ENCODE results near the gene ITPR1.
A peak's percentile ranks its signal among the peaks of the same experiment; 100 is the strongest.
"Not testable (repeated sequence)": the region's sequence is repeated elsewhere in the genome, so short reads cannot be mapped to it uniquely, and the experiment has no call there.

Gene ITPR1

DNA sequence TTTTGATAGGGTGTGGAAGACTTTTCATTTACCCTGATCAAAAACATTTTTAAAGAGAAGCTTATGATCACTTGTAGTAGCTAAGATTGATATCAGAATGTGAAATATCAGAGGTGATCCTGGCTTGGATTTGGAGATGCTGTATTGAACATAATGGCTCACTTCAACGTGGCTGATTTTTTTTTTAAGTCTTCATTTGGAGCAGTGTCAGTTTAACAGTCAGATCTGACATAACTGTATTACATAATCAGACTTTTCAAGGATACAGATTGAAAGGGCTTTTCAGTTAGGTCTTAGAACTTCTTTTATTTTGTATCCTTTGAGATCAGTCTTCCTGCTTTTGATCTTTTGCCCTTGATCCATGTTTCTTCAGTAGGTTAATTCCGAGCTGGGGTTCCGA, 98.5 kb downstream of the ITPR1 start:
- Histone ChIP-seq H3K27ac (no peak overlapping the region), H3K36me3 (ENCODE audit: insufficient read depth, low read length) (no peaks in the 10 kb centered on the region), H3K9me3 (ENCODE audit: low read depth, low read length) (no peaks in the 10 kb centered on the region), H3K4me3 (no peak overlapping the region), H3K9ac (ENCODE audit: insufficient read length) (no peak overlapping the region)
- DNase-seq (ENCODE audit: low read depth, low spot score), result no peak
- TF ChIP-seq FOXP2 (optimal IDR thresholded peaks at IDR 0.05; ENCODE audit: control extremely low read depth, extremely low read length, insufficient read depth), result no peak
- no peak for TF ChIP-seq POLR2AphosphoS5 (IDR thresholded peaks at IDR 0.05; ENCODE audit: borderline replicate concordance, low read depth, low read length)
- no peak for TF ChIP-seq EZH2 (IDR thresholded peaks at IDR 0.05)

DNA sequence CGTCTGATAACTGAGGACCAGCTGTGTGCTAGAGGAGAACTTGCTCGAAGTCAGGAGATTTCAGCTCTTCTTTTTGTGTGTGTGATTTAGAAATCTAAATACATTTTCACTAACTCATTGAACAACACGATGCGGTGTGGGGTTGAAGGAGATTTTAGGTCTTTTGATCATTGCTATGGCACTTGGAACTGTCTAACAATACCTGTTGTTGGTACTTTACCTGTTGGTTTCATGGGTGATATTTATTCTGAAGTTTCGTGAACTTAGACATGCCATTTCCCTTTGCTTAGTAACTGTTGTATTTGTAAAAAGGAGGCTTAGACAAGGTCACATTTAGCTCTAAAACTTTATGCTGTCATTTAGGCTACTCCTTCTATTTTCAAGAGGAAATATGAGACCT, 99.9 kb downstream of the ITPR1 start:
- no peaks in the 10 kb centered on the region for H3K9me3 ChIP-seq (ENCODE audit: low read depth, low read length)
- no peak overlapping the region for H3K27ac ChIP-seq
- H3K4me3 ChIP-seq, result no peak overlapping the region
- H3K36me3 ChIP-seq (ENCODE audit: insufficient read depth, low read length), result no peaks in the 10 kb centered on the region
- no peak overlapping the region for H3K9ac ChIP-seq (ENCODE audit: insufficient read length)
- TF ChIP-seq FOXP2 (optimal IDR thresholded peaks at IDR 0.05; ENCODE audit: control extremely low read depth, extremely low read length, insufficient read depth), result no peak
- no peak for DNase-seq (ENCODE audit: low read depth, low spot score)

DNA sequence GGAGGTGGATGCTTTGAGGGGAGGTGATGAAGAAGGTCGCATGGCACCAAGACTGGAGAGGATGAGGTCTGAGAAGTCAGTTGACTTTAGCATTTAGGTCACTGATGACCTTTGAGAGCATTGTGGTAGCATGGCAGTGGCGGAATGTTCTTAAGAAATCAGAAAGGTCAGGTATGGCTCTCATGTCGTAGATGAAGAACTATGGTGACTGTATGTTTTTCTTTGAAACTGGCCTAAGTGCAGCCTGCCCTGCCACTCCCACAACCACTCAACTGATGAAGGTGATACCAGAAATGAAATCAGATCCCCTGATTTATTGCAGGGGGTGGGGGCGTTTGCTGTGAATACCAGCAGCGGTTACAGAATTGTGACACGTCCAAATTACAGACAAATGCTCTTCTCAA, 102.6 kb downstream of the ITPR1 start:
- no peak overlapping the region for H3K9ac ChIP-seq (ENCODE audit: insufficient read length)
- H3K9me3 ChIP-seq (ENCODE audit: low read depth, low read length), result no peaks in the 10 kb centered on the region
- no peak overlapping the region for H3K27ac ChIP-seq
- TF ChIP-seq POLR2AphosphoS5 (IDR thresholded peaks at IDR 0.05; ENCODE audit: borderline replicate concordance, low read depth, low read length) (no peak), EZH2 (IDR thresholded peaks at IDR 0.05) (no peak), FOXP2 (optimal IDR thresholded peaks at IDR 0.05; ENCODE audit: control extremely low read depth, extremely low read length, insufficient read depth) (no peak)
- H3K36me3 ChIP-seq (ENCODE audit: insufficient read depth, low read length), result no peaks in the 10 kb centered on the region
- no peak overlapping the region for H3K4me3 ChIP-seq
- no peak for DNase-seq (ENCODE audit: low read depth, low spot score)

DNA sequence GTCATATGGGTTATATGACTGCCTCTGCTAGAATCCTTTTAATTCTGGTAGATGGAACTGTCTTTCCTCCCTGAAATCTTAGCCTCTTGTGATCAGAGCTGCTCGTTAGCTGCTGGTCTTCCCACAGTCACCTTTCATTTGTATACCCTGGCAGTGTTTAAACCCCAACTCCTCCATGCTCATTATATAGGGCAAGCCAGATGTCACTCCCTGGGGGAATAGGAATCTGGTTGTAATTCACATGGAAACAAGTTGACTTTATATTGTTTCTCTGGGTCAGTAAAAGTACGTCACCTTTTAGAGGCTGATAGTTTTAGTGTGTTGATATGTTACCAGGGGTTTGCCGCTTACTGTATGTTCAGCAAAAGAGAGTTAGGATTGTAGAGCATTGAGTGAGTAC, 103.5 kb downstream of the ITPR1 start:
- H3K27ac ChIP-seq, result peak overlapping the region; percentile 91
- H3K36me3 ChIP-seq (ENCODE audit: insufficient read depth, low read length), result no peaks in the 10 kb centered on the region
- TF ChIP-seq FOXP2 (optimal IDR thresholded peaks at IDR 0.05; ENCODE audit: control extremely low read depth, extremely low read length, insufficient read depth) (no peak), EZH2 (IDR thresholded peaks at IDR 0.05) (no peak), POLR2AphosphoS5 (IDR thresholded peaks at IDR 0.05; ENCODE audit: borderline replicate concordance, low read depth, low read length) (no peak)
- peak overlapping the region; percentile 65 for H3K4me3 ChIP-seq
- DNase-seq (ENCODE audit: low read depth, low spot score), result no peak
- H3K9me3 ChIP-seq (ENCODE audit: low read depth, low read length), result no peaks in the 10 kb centered on the region
- H3K9ac ChIP-seq (ENCODE audit: insufficient read length), result peak overlapping the region; percentile 47

DNA sequence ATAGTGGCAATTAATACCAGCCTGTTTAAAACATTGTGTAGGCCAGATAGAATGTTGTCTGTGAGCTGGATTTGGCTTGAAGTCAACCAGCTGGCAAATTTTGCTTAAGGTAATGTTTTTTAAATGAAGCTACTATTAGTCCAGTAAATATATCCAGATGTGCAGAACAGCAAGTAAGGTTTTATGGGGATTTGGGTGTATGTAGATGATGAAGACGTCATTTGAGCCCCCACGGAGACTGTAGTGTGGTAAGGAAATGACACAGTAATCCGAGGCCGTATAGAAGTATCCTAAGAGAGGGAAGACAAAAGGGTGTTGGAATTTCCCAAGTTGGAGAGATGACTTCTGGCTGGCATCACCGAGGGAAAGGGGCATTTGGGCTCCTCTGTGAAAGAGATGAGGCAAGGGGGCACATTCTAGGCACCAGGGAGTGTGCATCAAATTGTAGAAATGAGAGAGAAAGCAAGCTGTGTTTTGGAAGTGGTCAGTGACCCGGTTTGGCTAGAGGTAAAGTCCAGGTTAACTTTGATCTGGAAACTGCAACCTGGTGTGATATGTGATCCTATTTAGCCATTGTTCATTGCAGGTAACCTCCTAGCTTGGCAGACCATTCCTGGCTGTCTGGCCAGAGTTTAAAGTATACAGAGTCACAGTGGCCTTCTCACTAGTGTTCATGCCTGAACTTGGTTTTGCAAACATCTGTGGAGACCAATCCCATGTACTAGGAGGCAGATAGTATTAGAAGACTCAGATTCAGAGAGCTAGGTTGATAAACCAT, 104.2 kb downstream of the ITPR1 start:
- TF ChIP-seq POLR2AphosphoS5 (IDR thresholded peaks at IDR 0.05; ENCODE audit: borderline replicate concordance, low read depth, low read length), result peak; percentile 30; the same call in 1 of the 2 replicates
- TF ChIP-seq FOXP2 (optimal IDR thresholded peaks at IDR 0.05; ENCODE audit: control extremely low read depth, extremely low read length, insufficient read depth), result no peak
- Histone ChIP-seq H3K36me3 (ENCODE audit: insufficient read depth, low read length) (no peaks in the 10 kb centered on the region), H3K27ac (peak overlapping the region; percentile 91), H3K9me3 (ENCODE audit: low read depth, low read length) (no peaks in the 10 kb centered on the region), H3K4me3 (peak overlapping the region; percentile 65), H3K9ac (ENCODE audit: insufficient read length) (peak overlapping the region; percentile 47)
- DNase-seq (ENCODE audit: low read depth, low spot score), result peak; percentile 70

DNA sequence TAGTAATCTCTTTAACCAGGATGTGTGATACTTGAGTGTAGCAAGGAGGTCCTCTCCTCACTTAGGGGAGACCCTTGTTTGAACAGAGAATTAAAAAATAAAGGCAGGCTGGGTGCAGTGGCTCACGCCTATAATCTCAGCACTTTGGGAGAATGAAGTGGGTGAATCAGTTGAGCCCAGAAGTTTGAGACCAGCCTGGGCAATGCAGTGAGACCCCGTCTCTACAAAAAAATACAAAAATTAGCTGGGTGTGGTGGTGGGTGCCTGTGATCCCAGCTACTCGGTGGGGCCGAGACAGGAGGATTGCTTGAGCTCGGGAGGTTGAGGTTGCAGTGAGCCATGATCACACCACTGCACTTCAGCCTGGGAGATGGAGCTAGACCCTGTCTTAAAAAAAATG, 105.1 kb downstream of the ITPR1 start:
- H3K27ac ChIP-seq; DNase-seq (ENCODE audit: low read depth, low spot score); H3K9me3 ChIP-seq (ENCODE audit: low read depth, low read length); H3K36me3 ChIP-seq (ENCODE audit: insufficient read depth, low read length); H3K4me3 ChIP-seq; H3K9ac ChIP-seq (ENCODE audit: insufficient read length): not testable (repeated sequence)

DNA sequence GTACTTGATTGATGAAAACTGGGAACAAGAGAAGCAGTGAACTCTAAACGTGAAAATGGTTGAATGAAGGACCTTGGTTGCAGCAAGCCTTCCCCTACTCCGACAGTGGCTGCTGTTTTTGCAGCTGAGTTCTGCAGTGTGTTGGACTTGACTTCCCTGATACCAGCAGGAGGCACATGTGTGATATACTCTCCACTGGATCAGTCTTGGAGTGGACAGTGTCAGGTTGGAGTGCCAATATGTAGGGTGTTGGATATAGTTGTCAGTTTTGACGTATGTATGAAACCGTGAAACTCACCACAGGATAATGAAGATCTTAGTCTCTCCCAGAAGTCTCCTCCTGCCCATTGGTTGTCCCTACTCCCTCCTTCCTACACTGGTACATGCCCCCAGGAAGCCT, 106.5 kb downstream of the ITPR1 start:
- Histone ChIP-seq H3K4me3 (no peak overlapping the region), H3K9me3 (ENCODE audit: low read depth, low read length) (no peaks in the 10 kb centered on the region), H3K27ac (no peak overlapping the region), H3K36me3 (ENCODE audit: insufficient read depth, low read length) (no peaks in the 10 kb centered on the region), H3K9ac (ENCODE audit: insufficient read length) (no peak overlapping the region)
- no peak for DNase-seq (ENCODE audit: low read depth, low spot score)
- TF ChIP-seq FOXP2 (optimal IDR thresholded peaks at IDR 0.05; ENCODE audit: control extremely low read depth, extremely low read length, insufficient read depth), result no peak
- TF ChIP-seq POLR2AphosphoS5 (IDR thresholded peaks at IDR 0.05; ENCODE audit: borderline replicate concordance, low read depth, low read length), result no peak
- no peak for TF ChIP-seq EZH2 (IDR thresholded peaks at IDR 0.05)

DNA sequence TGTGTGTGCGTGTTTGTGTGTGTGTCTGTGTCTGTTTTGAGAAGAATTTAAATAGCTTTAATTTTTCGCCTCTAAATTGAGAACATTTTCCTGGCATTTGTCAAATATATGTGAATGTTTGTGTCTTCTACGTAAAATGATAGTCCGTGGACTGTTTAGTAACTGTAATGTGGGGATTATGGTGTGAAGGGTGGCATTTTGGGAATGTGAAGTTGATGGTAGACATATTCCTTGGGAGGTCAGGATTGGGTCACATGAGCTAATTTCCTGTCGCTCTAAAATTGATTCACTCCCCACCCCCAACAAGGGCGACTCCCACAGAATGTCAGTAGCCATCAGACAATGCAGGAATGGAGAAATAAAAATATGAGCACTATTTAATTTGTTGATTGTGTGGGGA, 107.3 kb downstream of the ITPR1 start:
- no peak for TF ChIP-seq EZH2 (IDR thresholded peaks at IDR 0.05)
- no peak for TF ChIP-seq POLR2AphosphoS5 (IDR thresholded peaks at IDR 0.05; ENCODE audit: borderline replicate concordance, low read depth, low read length)
- TF ChIP-seq FOXP2 (optimal IDR thresholded peaks at IDR 0.05; ENCODE audit: control extremely low read depth, extremely low read length, insufficient read depth), result no peak
- no peak overlapping the region for H3K27ac ChIP-seq
- no peaks in the 10 kb centered on the region for H3K9me3 ChIP-seq (ENCODE audit: low read depth, low read length)
- no peak overlapping the region for H3K9ac ChIP-seq (ENCODE audit: insufficient read length)
- DNase-seq (ENCODE audit: low read depth, low spot score), result no peak
- no peaks in the 10 kb centered on the region for H3K36me3 ChIP-seq (ENCODE audit: insufficient read depth, low read length)
- no peak overlapping the region for H3K4me3 ChIP-seq

DNA sequence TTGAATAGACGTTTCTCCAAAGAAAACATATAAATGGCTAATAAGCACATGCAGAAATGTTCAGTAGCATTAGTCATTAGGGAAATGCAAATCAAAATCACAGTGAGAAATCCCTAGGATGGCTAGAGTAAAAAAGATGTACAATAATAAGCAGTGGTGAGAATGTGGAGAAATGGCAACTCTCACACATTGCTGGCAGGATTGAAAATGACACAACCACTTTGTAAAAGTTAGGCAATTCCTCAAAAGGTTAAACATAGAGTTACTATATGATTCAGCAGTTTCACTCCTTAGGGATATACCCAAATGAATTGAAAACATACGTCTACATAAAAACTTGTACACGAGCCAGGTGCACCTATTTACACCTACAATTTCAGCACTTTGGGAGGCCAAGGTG, 108.7 kb downstream of the ITPR1 start:
- TF ChIP-seq EZH2 (IDR thresholded peaks at IDR 0.05) (no peak), FOXP2 (optimal IDR thresholded peaks at IDR 0.05; ENCODE audit: control extremely low read depth, extremely low read length, insufficient read depth) (no peak), POLR2AphosphoS5 (IDR thresholded peaks at IDR 0.05; ENCODE audit: borderline replicate concordance, low read depth, low read length) (no peak)
- Histone ChIP-seq H3K36me3 (ENCODE audit: insufficient read depth, low read length) (no peaks in the 10 kb centered on the region), H3K4me3 (no peak overlapping the region), H3K27ac (no peak overlapping the region), H3K9ac (ENCODE audit: insufficient read length) (no peak overlapping the region), H3K9me3 (ENCODE audit: low read depth, low read length) (no peaks in the 10 kb centered on the region)
- no peak for DNase-seq (ENCODE audit: low read depth, low spot score)

All from SK-N-MC (cell line).